ENCODE measurements around the gene KANSL1. TPM values are rescaled to one million over a fixed set of nuclear protein-coding genes. Genes with fewer than 3 reads are reported as not detected.
"Not testable (repeated sequence)": the region's sequence is repeated elsewhere in the genome, so short reads cannot be mapped to it uniquely, and the experiment has no call there.

Gene KANSL1
- total RNA-seq, 1 donor from 2014 or later, result 136 TPM

GRCh38 chr17:46020998-46021397 is 172.2 kb downstream of the KANSL1 start:
- Histone ChIP-seq H2AFZ (replicated peaks) (no peak overlapping the region), H3K27me3 (no peaks in the 10 kb centered on the region), H4K20me1 (ENCODE audit: low read depth) (peaks cover 6% of the 10 kb centered on the region), H3K27ac (no peak overlapping the region), H3K4me2 (no peak overlapping the region), H3K36me3 (no peaks in the 10 kb centered on the region), H3F3A (ENCODE audit: low read depth) (no peaks in the 10 kb centered on the region), H3K79me2 (ENCODE audit: low read depth) (no peaks in the 10 kb centered on the region), H3K4me3 (no peak overlapping the region), H3K9ac (no peak overlapping the region), H3K4me1 (peaks cover 5% of the 10 kb centered on the region), H3K9me3 (ENCODE audit: low read depth) (no peaks in the 10 kb centered on the region)
- H3K4me3 Mint-ChIP-seq, result no peak overlapping the region
- no peak overlapping the region for H3K27ac Mint-ChIP-seq
- H3K4me1 Mint-ChIP-seq, result peaks cover 22% of the 10 kb centered on the region
- H3K9me3 Mint-ChIP-seq, result no peaks in the 10 kb centered on the region
- peaks cover 6% of the 10 kb centered on the region for H3K27me3 Mint-ChIP-seq (ENCODE audit: insufficient read depth, low read depth)
- TF ChIP-seq EZH2 (IDR thresholded peaks at IDR 0.05) (no peak), EZH2phosphoT487 (IDR thresholded peaks at IDR 0.05) (no peak)
- DNase-seq (ENCODE audit: low spot score), result no peak
- H3K36me3 Mint-ChIP-seq, result peaks cover 12% of the 10 kb centered on the region

DNA sequence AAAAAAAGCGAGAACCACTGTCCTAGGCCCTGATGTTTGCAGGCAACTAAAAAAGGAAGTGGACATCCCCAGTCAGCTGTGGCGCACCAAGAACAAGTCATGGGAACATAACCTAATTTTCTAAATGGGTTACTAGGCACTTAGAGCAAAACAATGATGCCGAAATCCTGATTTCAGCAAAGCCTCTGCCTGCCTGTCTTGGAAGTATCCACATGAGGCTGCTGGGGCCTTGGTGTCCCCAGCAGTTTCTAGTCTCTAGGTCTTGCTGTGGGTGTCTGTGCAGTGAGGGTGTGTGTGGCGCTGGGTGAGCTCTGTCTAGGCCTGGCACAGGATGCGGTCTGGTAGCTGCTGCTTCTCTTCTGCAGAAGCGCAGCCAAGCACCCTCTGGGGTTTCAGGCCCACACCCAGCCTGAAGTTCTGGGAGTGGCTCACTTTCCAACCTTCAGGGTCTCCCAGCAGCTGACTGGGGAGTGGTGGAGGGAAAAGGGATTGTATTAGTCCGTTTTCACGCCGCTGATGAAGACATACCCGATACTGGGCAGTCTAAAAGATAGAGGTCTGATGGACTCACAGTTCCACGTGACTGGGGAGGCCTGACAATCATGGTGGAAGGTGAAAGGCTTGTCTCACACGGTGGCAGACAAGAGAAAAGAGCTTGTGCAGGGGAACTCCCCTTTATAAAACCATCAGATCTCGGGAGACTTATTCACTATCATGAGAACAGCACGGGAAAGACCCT is 173.0 kb downstream of the KANSL1 start:
- peaks cover 5% of the 10 kb centered on the region for H3K4me1 ChIP-seq
- no peak overlapping the region for H3K4me2 ChIP-seq
- H3K79me2 ChIP-seq (ENCODE audit: low read depth), result no peaks in the 10 kb centered on the region
- no peak overlapping the region for H3K27ac ChIP-seq
- H3K27me3 ChIP-seq, result no peaks in the 10 kb centered on the region
- no peaks in the 10 kb centered on the region for H4K20me1 ChIP-seq (ENCODE audit: low read depth)
- Mint-ChIP-seq H3K9me3 (no peaks in the 10 kb centered on the region), H3K27ac (no peak overlapping the region), H3K4me3 (no peak overlapping the region), H3K4me1 (peaks cover 14% of the 10 kb centered on the region), H3K36me3 (peaks cover 12% of the 10 kb centered on the region), H3K27me3 (ENCODE audit: insufficient read depth, low read depth) (peaks cover 6% of the 10 kb centered on the region)
- DNase-seq (ENCODE audit: low spot score), result no peak
- no peak overlapping the region for H3K4me3 ChIP-seq
- H3K9ac ChIP-seq, result no peak overlapping the region
- TF ChIP-seq EZH2 (IDR thresholded peaks at IDR 0.05), result no peak
- TF ChIP-seq EZH2phosphoT487 (IDR thresholded peaks at IDR 0.05), result no peak
- TF ChIP-seq, protein P1, sequence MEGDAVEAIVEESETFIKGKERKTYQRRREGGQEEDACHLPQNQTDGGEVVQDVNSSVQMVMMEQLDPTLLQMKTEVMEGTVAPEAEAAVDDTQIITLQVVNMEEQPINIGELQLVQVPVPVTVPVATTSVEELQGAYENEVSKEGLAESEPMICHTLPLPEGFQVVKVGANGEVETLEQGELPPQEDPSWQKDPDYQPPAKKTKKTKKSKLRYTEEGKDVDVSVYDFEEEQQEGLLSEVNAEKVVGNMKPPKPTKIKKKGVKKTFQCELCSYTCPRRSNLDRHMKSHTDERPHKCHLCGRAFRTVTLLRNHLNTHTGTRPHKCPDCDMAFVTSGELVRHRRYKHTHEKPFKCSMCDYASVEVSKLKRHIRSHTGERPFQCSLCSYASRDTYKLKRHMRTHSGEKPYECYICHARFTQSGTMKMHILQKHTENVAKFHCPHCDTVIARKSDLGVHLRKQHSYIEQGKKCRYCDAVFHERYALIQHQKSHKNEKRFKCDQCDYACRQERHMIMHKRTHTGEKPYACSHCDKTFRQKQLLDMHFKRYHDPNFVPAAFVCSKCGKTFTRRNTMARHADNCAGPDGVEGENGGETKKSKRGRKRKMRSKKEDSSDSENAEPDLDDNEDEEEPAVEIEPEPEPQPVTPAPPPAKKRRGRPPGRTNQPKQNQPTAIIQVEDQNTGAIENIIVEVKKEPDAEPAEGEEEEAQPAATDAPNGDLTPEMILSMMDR (IDR thresholded peaks at IDR 0.05), result no peak
- no peak overlapping the region for H2AFZ ChIP-seq (replicated peaks)
- no peaks in the 10 kb centered on the region for H3K9me3 ChIP-seq (ENCODE audit: low read depth)
- no peaks in the 10 kb centered on the region for H3K36me3 ChIP-seq
- no peaks in the 10 kb centered on the region for H3F3A ChIP-seq (ENCODE audit: low read depth)

DNA sequence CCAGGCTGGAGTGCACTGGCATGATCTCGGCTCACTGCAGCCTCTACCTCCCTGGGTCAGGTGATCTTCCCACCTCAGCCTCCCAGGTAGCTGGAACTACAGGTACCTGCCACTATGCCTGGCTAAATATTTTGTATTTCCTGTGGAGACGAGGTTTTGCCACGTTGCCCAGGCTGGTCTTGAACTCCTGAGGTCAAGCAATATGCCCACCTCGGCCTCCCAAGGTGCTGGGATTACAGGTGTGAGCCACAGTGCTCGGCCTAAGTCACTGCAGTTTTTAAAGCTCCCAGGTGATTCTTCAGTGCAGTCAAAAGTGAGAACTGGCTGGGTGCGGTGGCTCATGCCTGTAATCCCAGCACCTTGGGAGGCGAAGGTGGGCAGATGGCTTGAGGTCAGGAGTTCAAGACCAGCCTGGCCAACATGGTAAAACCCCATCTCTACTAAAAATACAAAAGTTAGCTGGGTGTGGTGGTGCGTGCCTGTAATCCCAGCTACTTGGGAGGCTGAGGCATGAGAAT is 173.8 kb downstream of the KANSL1 start:
- H2AFZ ChIP-seq (replicated peaks); H3K27ac ChIP-seq; H3K36me3 ChIP-seq; H3K79me2 ChIP-seq (ENCODE audit: low read depth); H3K4me2 ChIP-seq; H3K27me3 Mint-ChIP-seq (ENCODE audit: insufficient read depth, low read depth); H3K9me3 Mint-ChIP-seq; H3F3A ChIP-seq (ENCODE audit: low read depth); H3K9ac ChIP-seq; H3K4me3 ChIP-seq; DNase-seq (ENCODE audit: low spot score); H3K4me3 Mint-ChIP-seq; H3K27me3 ChIP-seq; H3K4me1 ChIP-seq; H4K20me1 ChIP-seq (ENCODE audit: low read depth); H3K9me3 ChIP-seq (ENCODE audit: low read depth); H3K27ac Mint-ChIP-seq: not testable (repeated sequence)
- Mint-ChIP-seq H3K4me1 (peaks cover 12% of the 10 kb centered on the region), H3K36me3 (peaks cover 12% of the 10 kb centered on the region)

- peak overlapping the region; percentile 31 for H3K4me2 ChIP-seq
- no peak overlapping the region for H3K27ac ChIP-seq
- Mint-ChIP-seq H3K4me1 (peaks cover 19% of the 10 kb centered on the region), H3K27ac (peak overlapping the region; percentile 65), H3K36me3 (no peaks in the 10 kb centered on the region), H3K9me3 (no peaks in the 10 kb centered on the region), H3K4me3 (no peak overlapping the region), H3K27me3 (ENCODE audit: insufficient read depth, low read depth) (peaks cover 3% of the 10 kb centered on the region)
- no peaks in the 10 kb centered on the region for H3K36me3 ChIP-seq
- H3K4me1 ChIP-seq, result peaks cover 15% of the 10 kb centered on the region
- H3K9ac ChIP-seq, result no peak overlapping the region
- TF ChIP-seq EZH2 (IDR thresholded peaks at IDR 0.05) (no peak), EZH2phosphoT487 (IDR thresholded peaks at IDR 0.05) (no peak)
- TF ChIP-seq, protein P1 (IDR thresholded peaks at IDR 0.05), result no peak
- no peaks in the 10 kb centered on the region for H3K9me3 ChIP-seq (ENCODE audit: low read depth)
- H3F3A ChIP-seq (ENCODE audit: low read depth), result peaks cover 5% of the 10 kb centered on the region
- H4K20me1 ChIP-seq (ENCODE audit: low read depth), result no peaks in the 10 kb centered on the region
- DNase-seq (ENCODE audit: low spot score), result peak; percentile 40
- no peaks in the 10 kb centered on the region for H3K27me3 ChIP-seq
- H3K4me3 ChIP-seq, result no peak overlapping the region
- no peaks in the 10 kb centered on the region for H3K79me2 ChIP-seq (ENCODE audit: low read depth)
- H2AFZ ChIP-seq (replicated peaks), result no peak overlapping the region
Observed at GRCh38 chr17:46013502-46014165, 179.6 kb downstream of the KANSL1 start.
